K562 (cell line): Measurements from ENCODE around the gene FAAH. TPM values are rescaled to one million over a fixed set of nuclear protein-coding genes. Genes with fewer than 3 reads are reported as not detected.

Experiments
- ARHGAP35 ChIP-seq: fragments of 450-650 bp; IDR thresholded peaks from 2 replicates; pipeline ENCODE4 v1.6.1; 2018; ENCODE audit not compliant: partially characterized antibody
- CEBPG ChIP-seq, 3 experiments: fragments of 200-800 bp in 1 of 3; sonication (Bioruptor generic) in 1 of 3; sonication (generic) in 1 of 3; formaldehyde crosslinking in 1 of 3; IDR thresholded peaks in 2 of 3; conservative IDR thresholded peaks in 1 of 3; 2 replicates each; pipeline versions ENCODE4 v1.6.1 to v1.8.0; 2016 to 2022; ENCODE audit warnings: missing compliant biosample characterization in 2 of 3, missing genetic modification characterization in 2 of 3, mild to moderate bottlenecking in 1 of 3, missing genetic modification reagents in 1 of 3
- E4F1 ChIP-seq: fragments of 250-450 bp; sonication (Bioruptor Pico); IDR thresholded peaks from 2 replicates; pipeline ENCODE4 v1.5.0; 2021; ENCODE audit warnings: mild to moderate bottlenecking, borderline replicate concordance
- ERF ChIP-seq: fragments of 450-650 bp; formaldehyde crosslinking; IDR thresholded peaks from 2 replicates; pipeline ENCODE4 v1.4.0; 2020; ENCODE audit warnings: mild to moderate bottlenecking, mixed read lengths
- GATAD2B ChIP-seq: fragments of 450-650 bp; IDR thresholded peaks from 2 replicates; pipeline ENCODE4 v1.6.1; 2017; ENCODE audit warnings: mild to moderate bottlenecking, borderline replicate concordance
- GTF2A2 ChIP-seq: IDR thresholded peaks from 2 replicates; pipeline ENCODE4 v1.6.1; 2016; ENCODE audit warnings: mild to moderate bottlenecking, missing genetic modification characterization, missing compliant biosample characterization
- HDAC6 ChIP-seq: IDR thresholded peaks from 2 replicates; pipeline ENCODE4 v1.6.1; 2012; ENCODE audit warnings: low read depth, mild to moderate bottlenecking, control low read depth, inconsistent platforms, low read length, moderate library complexity
- MAFF ChIP-seq: IDR thresholded peaks from 2 replicates; pipeline ENCODE4 v1.6.1; 2012; ENCODE audit warnings: low read length, improper control_type of control experiment
- NR2C2 ChIP-seq, 2 experiments: fragments of 200-800 bp in 1 of 2; sonication (Bioruptor generic) in 1 of 2; sonication (generic) in 1 of 2; formaldehyde crosslinking in 1 of 2; IDR thresholded peaks; 2 replicates each; pipeline versions ENCODE4 v1.6.1 to v1.8.0; 2016 to 2022; ENCODE audit warnings: mild to moderate bottlenecking in 1 of 2, missing compliant biosample characterization in 1 of 2, missing genetic modification characterization in 1 of 2, missing genetic modification reagents in 1 of 2
- POLR3A ChIP-seq: IDR thresholded peaks from 2 replicates; pipeline ENCODE4 v1.6.1; 2011; ENCODE audit warnings: borderline replicate concordance, mild to moderate bottlenecking, moderate library complexity; ENCODE audit not compliant: insufficient read length, insufficient read depth; ENCODE audit errors: extremely low read depth
- RAD51 ChIP-seq: fragments of 450-650 bp; IDR thresholded peaks from 2 replicates; pipeline ENCODE4 v1.7.1; 2016; ENCODE audit warnings: low read depth, mild to moderate bottlenecking, borderline replicate concordance
- SP2 ChIP-seq: IDR thresholded peaks from 2 replicates; pipeline ENCODE4 v1.6.1; 2011; ENCODE audit warnings: mild to moderate bottlenecking, low read depth, low read length, moderate library complexity; ENCODE audit not compliant: poor library complexity, severe bottlenecking; ENCODE audit errors: extremely low read depth
- TEAD1 ChIP-seq, 2 experiments: fragments of 450-650 bp in 1 of 2; sonication (generic) in 1 of 2; formaldehyde crosslinking; IDR thresholded peaks; 2 replicates each; pipeline versions ENCODE4 v1.4.0 to v1.8.0; 2020 to 2022; ENCODE audit warnings: mild to moderate bottlenecking in 2 of 2, missing genetic modification reagents in 1 of 2
- ZNF445 ChIP-seq: fragments of 250-450 bp; sonication (Bioruptor Pico); IDR thresholded peaks from 2 replicates; pipeline ENCODE4 v1.4.0; 2020; ENCODE audit warnings: low read depth, mild to moderate bottlenecking, moderate library complexity
- ZNF609 ChIP-seq: sonication (generic); formaldehyde crosslinking; IDR thresholded peaks from 2 replicates; pipeline ENCODE4 v1.8.1; 2023; ENCODE audit warnings: missing genetic modification reagents, mild to moderate bottlenecking, borderline replicate concordance
- polyA plus RNA-seq, 8 experiments: library from polyadenylated mRNA; depleted of rRNA in 4 of 8; stranded (reverse) in 5 of 8; unstranded in 3 of 8; fragments of >200 nt; fragmentation: Nextera tagmentation in 2 of 8; fragmentation: Illumina TruSeq in 1 of 8; extraction: Ambion mirVana in 2 of 8; extraction: Trizol in 1 of 8; gene quantifications; 2 replicates each; pipeline versions ENCODE4 v1.2.1 to v1.2.3, GENCODE V29; 2011 to 2014; ENCODE audit warnings: inconsistent platforms in 1 of 8, missing spikeins in 1 of 8
- total RNA-seq, 7 experiments: library from RNA; depleted of rRNA in 6 of 7; stranded (reverse); fragments of >200 nt in 6 of 7; fragmentation: Illumina TruSeq in 2 of 7; extraction: Trizol in 2 of 7; gene quantifications; 2 replicates each; pipeline versions ENCODE4 v1.2.1 to v1.2.3, GENCODE V29; 2011 to 2021; ENCODE audit warnings: low replicate concordance in 1 of 7
- TF ChIP-seq, protein P1 (sequence below): fragments of 200-800 bp; sonication (Bioruptor generic); IDR thresholded peaks from 2 replicates; pipeline ENCODE4 v1.6.1; 2017; ENCODE audit warnings: missing genetic modification characterization, missing compliant biosample characterization

The FAAH gene
- total and polyA plus RNA-seq, 9 of the 15 experiments (the other 6 are each of a cell fraction or from before 2014, with no cell fraction given) = 0.06 to 1.1 (median 0.32) TPM

DNA sequence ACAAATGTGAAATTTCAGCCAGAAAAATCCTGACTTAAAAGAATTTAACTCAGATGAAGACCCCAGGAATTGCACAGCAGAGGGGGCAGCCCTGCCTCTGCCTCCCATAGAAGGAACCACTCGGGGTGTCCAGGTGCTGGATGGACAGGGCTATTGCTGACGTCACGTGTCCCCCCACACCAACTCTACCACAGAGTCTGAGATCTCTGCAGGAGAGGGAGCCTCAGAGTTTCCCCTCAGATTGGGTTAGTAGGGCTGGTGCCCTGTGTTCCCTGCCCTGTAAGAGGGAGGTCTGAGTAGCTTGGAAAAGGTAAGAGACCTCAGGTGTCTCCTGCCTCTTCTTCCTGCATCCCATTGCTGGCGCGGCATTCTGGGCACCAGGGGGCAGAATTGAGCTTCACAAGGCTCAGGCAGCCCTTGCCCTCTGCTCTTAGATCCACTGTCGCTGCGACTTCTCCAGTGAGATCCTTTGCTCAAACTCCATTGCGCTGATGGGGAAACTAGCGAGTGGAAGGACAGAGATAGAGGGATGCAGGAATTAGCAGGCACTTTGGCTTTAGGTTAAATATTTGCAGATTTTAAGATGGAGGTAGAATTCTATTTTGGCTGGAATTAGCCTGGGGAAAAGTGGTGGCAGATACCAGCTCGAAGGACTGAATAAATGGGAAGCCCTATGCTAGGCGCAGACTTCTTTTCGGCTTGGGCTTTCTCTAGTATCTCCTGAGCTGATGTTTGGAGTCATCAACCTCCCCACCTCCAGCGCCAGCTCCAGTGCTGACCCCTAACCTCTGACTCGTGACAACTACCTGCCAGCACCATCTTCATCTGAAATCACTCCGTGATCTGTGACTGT, 52.8 kb downstream of the FAAH start (continued):
- 0 out of 2 replicates have a peak, but pooled peaks have one; percentile 34 for TF ChIP-seq E4F1 (CRISPR knock-in tag)
- no peak for TF ChIP-seq GTF2A2 (tag)
- peak in 1 of 2 experiments; percentile 97; a peak in 2 of 4 replicates for TF ChIP-seq TEAD1 (CRISPR knock-in tag; IDR thresholded peaks at IDR 0.05)
- TF ChIP-seq ZNF609 (CRISPR knock-in tag) = no peak
- no peak for TF ChIP-seq HDAC6
- TF ChIP-seq POLR3A = no peak
- peak; percentile 28; the same call in 1 of the 2 replicates for TF ChIP-seq RAD51
- TF ChIP-seq ARHGAP35 = no peak
- TF ChIP-seq MAFF = no peak
- no peak for TF ChIP-seq NR2C2 (CRISPR knock-in tag; IDR thresholded peaks at IDR 0.05)
- peak; percentile 14; the same call in 1 of the 2 replicates for TF ChIP-seq NR2C2 (tag; IDR thresholded peaks at IDR 0.05)
- TF ChIP-seq ZNF445 (CRISPR knock-in tag) = no peak
- TF ChIP-seq ERF (CRISPR knock-in tag) = no peak; the same call in 1 of the 2 replicates
- no peak for TF ChIP-seq GATAD2B
- TF ChIP-seq, protein P1, sequence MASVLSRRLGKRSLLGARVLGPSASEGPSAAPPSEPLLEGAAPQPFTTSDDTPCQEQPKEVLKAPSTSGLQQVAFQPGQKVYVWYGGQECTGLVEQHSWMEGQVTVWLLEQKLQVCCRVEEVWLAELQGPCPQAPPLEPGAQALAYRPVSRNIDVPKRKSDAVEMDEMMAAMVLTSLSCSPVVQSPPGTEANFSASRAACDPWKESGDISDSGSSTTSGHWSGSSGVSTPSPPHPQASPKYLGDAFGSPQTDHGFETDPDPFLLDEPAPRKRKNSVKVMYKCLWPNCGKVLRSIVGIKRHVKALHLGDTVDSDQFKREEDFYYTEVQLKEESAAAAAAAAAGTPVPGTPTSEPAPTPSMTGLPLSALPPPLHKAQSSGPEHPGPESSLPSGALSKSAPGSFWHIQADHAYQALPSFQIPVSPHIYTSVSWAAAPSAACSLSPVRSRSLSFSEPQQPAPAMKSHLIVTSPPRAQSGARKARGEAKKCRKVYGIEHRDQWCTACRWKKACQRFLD (CRISPR knock-in tag) = no peak
- no peak for TF ChIP-seq CEBPG (CRISPR knock-in tag; IDR thresholded peaks at IDR 0.05)
- no peak for TF ChIP-seq CEBPG (tag; conservative IDR thresholded peaks at IDR 0.05 in 1 of 2, IDR thresholded peaks at IDR 0.05 in 1 of 2)
- TF ChIP-seq SP2 = no peak
